PFSK-1 (cell line): ENCODE measurements around the gene GARIN6.

Experiments used
- POLR2AphosphoS5 ChIP-seq: IDR thresholded peaks from 2 replicates; pipeline ENCODE4 v1.6.1; 2012; ENCODE audit warnings: low read depth, mild to moderate bottlenecking, control low read depth, low read length, moderate library complexity
- TF ChIP-seq, protein P1 (sequence below), 2 experiments: IDR thresholded peaks; 2 replicates each; pipeline versions ENCODE4 v1.6.1 to v1.8.0; 2011 to 2012; ENCODE audit warnings: low read depth in 2 of 2, low read length in 2 of 2, control low read depth in 1 of 2, inconsistent platforms in 1 of 2, mild to moderate bottlenecking in 1 of 2, moderate library complexity in 1 of 2; ENCODE audit not compliant: insufficient read depth in 1 of 2

DNA sequence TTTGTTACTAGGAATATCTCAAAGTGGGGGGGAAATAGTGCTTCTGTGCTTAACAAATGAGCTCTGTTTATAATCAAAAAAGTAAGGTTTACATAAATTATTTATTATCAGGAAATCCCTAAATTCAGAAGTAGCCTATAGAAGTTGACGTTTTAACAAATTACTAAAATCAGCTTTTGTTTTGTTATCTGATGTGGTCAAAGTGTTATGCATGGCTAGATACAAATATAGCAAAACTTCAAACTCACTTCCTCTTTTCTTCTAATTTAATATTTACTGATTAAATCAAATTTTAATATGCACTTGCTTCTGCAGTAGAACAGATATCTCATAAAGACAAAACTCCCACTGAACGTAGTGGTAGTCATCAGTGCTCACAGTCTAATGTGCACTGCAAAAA lies 47.5 kb downstream of the GARIN6 start:
- TF ChIP-seq, protein P1, sequence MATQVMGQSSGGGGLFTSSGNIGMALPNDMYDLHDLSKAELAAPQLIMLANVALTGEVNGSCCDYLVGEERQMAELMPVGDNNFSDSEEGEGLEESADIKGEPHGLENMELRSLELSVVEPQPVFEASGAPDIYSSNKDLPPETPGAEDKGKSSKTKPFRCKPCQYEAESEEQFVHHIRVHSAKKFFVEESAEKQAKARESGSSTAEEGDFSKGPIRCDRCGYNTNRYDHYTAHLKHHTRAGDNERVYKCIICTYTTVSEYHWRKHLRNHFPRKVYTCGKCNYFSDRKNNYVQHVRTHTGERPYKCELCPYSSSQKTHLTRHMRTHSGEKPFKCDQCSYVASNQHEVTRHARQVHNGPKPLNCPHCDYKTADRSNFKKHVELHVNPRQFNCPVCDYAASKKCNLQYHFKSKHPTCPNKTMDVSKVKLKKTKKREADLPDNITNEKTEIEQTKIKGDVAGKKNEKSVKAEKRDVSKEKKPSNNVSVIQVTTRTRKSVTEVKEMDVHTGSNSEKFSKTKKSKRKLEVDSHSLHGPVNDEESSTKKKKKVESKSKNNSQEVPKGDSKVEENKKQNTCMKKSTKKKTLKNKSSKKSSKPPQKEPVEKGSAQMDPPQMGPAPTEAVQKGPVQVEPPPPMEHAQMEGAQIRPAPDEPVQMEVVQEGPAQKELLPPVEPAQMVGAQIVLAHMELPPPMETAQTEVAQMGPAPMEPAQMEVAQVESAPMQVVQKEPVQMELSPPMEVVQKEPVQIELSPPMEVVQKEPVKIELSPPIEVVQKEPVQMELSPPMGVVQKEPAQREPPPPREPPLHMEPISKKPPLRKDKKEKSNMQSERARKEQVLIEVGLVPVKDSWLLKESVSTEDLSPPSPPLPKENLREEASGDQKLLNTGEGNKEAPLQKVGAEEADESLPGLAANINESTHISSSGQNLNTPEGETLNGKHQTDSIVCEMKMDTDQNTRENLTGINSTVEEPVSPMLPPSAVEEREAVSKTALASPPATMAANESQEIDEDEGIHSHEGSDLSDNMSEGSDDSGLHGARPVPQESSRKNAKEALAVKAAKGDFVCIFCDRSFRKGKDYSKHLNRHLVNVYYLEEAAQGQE (IDR thresholded peaks at IDR 0.05; ENCODE audit: insufficient read depth in 1 of 2, low read depth in 2 of 2, low read length in 2 of 2), result no peak
- no peak for TF ChIP-seq POLR2AphosphoS5
